ENCODE results near the gene YBX2. TPM values are rescaled to one million over a fixed set of nuclear protein-coding genes. Genes with fewer than 3 reads are reported as not detected.
A peak's percentile ranks its signal among the peaks of the same experiment; 100 is the strongest.

Gene YBX2
- total and polyA plus RNA-seq, 4 donors = 0.10 to 5.6 (median 0.60) TPM; not detected in 1

GRCh38 chr17:7327056-7327455 lies 32.6 kb upstream of the YBX2 start:
- Histone ChIP-seq H3K36me3 (ENCODE audit: control insufficient read depth in 1 of 2, insufficient read depth in 2 of 2, low read length in 1 of 2) (peaks cover 0 to 5% of the 10 kb centered on the region in 2 donors), H3K4me3 (ENCODE audit: low read length in 2 of 2) (no peak overlapping the region), H3K9me3 (ENCODE audit: control insufficient read depth, low read length) (no peaks in the 10 kb centered on the region), H3K27me3 (ENCODE audit: control insufficient read depth in 1 of 2, insufficient read depth in 2 of 2, low read length in 1 of 2) (no peaks in the 10 kb centered on the region), H3K4me1 (ENCODE audit: control insufficient read depth in 1 of 2, insufficient read depth in 2 of 2, low read length in 2 of 2) (no peaks in the 10 kb centered on the region), H3K27ac (ENCODE audit: low read depth in 1 of 2, low read length in 2 of 2) (no peak overlapping the region)
- no peak for DNase-seq
- WGBS, 2 donors = 86 to 89% methylated on average over 7 of the region's 7 CpGs
- no peak for ATAC-seq (ENCODE audit: low FRiP score)
- intact Hi-C loops (cut with DNase I) = no loop called here

DNA sequence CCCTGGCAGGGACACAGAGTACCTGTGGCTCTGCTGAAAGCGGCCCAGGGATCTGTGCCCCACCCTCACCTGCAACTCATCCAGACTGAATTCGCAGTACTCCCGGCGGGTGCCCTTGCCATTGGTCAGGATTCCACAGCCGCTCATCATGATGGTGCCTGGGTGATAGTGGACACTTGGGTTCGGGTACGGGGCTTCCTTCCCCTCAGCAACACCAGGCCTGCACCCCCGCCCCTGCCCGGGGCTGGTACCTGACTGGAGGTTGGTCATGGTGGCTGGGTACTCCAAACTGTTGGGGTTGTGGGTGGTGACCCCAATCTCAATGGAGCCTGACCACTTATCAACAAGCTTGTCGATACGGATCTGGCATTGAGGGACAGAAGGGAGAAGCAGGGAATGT lies 31.7 kb upstream of the YBX2 start:
- no peak overlapping the region for H3K27ac ChIP-seq (ENCODE audit: low read depth in 1 of 2, low read length in 2 of 2)
- WGBS, 2 donors = 90% methylated on average over 11 of the region's 11 CpGs
- DNase-seq = no peak
- intact Hi-C loops (cut with DNase I) = no loop called here
- H3K4me3 ChIP-seq (ENCODE audit: low read length in 2 of 2) = no peak overlapping the region
- no peaks in the 10 kb centered on the region for H3K4me1 ChIP-seq (ENCODE audit: control insufficient read depth in 1 of 2, insufficient read depth in 2 of 2, low read length in 2 of 2)
- H3K9me3 ChIP-seq (ENCODE audit: control insufficient read depth, low read length) = no peaks in the 10 kb centered on the region
- no peaks in the 10 kb centered on the region for H3K27me3 ChIP-seq (ENCODE audit: control insufficient read depth in 1 of 2, insufficient read depth in 2 of 2, low read length in 1 of 2)
- peaks cover 0 to 5% of the 10 kb centered on the region in 2 donors for H3K36me3 ChIP-seq (ENCODE audit: control insufficient read depth in 1 of 2, insufficient read depth in 2 of 2, low read length in 1 of 2)
- no peak for ATAC-seq (ENCODE audit: low FRiP score)

DNA sequence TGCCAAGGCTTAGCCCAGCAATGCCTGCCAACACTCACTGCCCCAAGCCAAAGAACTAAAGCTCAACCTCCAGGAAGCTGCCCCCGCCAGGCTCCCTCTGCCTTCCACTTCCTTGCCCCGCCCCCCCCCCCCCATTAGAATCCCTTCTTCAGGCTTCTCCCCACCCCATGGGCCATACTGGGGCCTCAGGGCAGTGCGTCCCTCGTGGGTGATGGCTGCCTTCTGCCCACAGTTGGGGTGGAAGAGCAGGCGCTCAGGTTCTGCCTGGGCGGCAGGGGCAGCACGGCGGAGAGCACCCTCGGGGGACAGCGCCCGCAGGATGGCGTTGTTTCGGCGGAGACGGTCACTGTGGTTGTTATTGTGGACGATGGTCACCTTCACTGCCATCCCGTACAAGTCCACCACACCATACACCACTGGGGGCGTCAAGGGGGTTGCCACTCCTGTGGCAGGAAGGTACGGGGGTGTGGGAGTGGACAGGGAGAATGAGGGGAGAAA lies 30.6 kb upstream of the YBX2 start:
- intact Hi-C loops (cut with DNase I) = no loop called here
- Histone ChIP-seq H3K4me1 (ENCODE audit: control insufficient read depth in 1 of 2, insufficient read depth in 2 of 2, low read length in 2 of 2) (no peaks in the 10 kb centered on the region), H3K9me3 (ENCODE audit: control insufficient read depth, low read length) (no peaks in the 10 kb centered on the region), H3K27ac (ENCODE audit: low read depth in 1 of 2, low read length in 2 of 2) (no peak overlapping the region), H3K27me3 (ENCODE audit: control insufficient read depth in 1 of 2, insufficient read depth in 2 of 2, low read length in 1 of 2) (no peaks in the 10 kb centered on the region), H3K4me3 (ENCODE audit: low read length in 2 of 2) (no peak overlapping the region), H3K36me3 (ENCODE audit: control insufficient read depth in 1 of 2, insufficient read depth in 2 of 2, low read length in 1 of 2) (peaks cover 0 to 5% of the 10 kb centered on the region in 2 donors)
- ATAC-seq (ENCODE audit: low FRiP score) (no peak), DNase-seq (no peak)
- WGBS, 2 donors = 90 to 91% methylated on average over 17 to 19 of the region's 19 CpGs

GRCh38 chr17:7324438-7324779 lies 30.0 kb upstream of the YBX2 start:
- Histone ChIP-seq H3K9me3 (ENCODE audit: control insufficient read depth, low read length) (no peaks in the 10 kb centered on the region), H3K36me3 (ENCODE audit: control insufficient read depth in 1 of 2, insufficient read depth in 2 of 2, low read length in 1 of 2) (peaks cover 0 to 5% of the 10 kb centered on the region in 2 donors), H3K27me3 (ENCODE audit: control insufficient read depth in 1 of 2, insufficient read depth in 2 of 2, low read length in 1 of 2) (no peaks in the 10 kb centered on the region), H3K4me1 (ENCODE audit: control insufficient read depth in 1 of 2, insufficient read depth in 2 of 2, low read length in 2 of 2) (no peaks in the 10 kb centered on the region), H3K4me3 (ENCODE audit: low read length in 2 of 2) (no peak overlapping the region), H3K27ac (ENCODE audit: low read depth in 1 of 2, low read length in 2 of 2) (no peak overlapping the region)
- no peak for ATAC-seq (ENCODE audit: low FRiP score)
- intact Hi-C loops (cut with DNase I) = no loop called here
- no peak for DNase-seq
- 82 to 86% methylated on average over 3 of the region's 3 CpGs for WGBS, 2 donors

- no peaks in the 10 kb centered on the region for H3K4me1 ChIP-seq (ENCODE audit: control insufficient read depth in 1 of 2, insufficient read depth in 2 of 2, low read length in 2 of 2)
- H3K27me3 ChIP-seq (ENCODE audit: control insufficient read depth in 1 of 2, insufficient read depth in 2 of 2, low read length in 1 of 2) = no peaks in the 10 kb centered on the region
- ATAC-seq (ENCODE audit: low FRiP score) (peak; percentile 33), DNase-seq (peak in 1 of 2 donors; percentile 88)
- no peak overlapping the region for H3K4me3 ChIP-seq (ENCODE audit: low read length in 2 of 2)
- H3K9me3 ChIP-seq (ENCODE audit: control insufficient read depth, low read length) = no peaks in the 10 kb centered on the region
- peaks cover 0 to 5% of the 10 kb centered on the region in 2 donors for H3K36me3 ChIP-seq (ENCODE audit: control insufficient read depth in 1 of 2, insufficient read depth in 2 of 2, low read length in 1 of 2)
- intact Hi-C loops (cut with DNase I) = no loop called here
- H3K27ac ChIP-seq (ENCODE audit: low read depth in 1 of 2, low read length in 2 of 2) = no peak overlapping the region
- WGBS, 2 donors = 63% methylated on average over 36 to 39 of the region's 39 CpGs
Observed at GRCh38 chr17:7323731-7324437, 29.4 kb upstream of the YBX2 start.

DNA sequence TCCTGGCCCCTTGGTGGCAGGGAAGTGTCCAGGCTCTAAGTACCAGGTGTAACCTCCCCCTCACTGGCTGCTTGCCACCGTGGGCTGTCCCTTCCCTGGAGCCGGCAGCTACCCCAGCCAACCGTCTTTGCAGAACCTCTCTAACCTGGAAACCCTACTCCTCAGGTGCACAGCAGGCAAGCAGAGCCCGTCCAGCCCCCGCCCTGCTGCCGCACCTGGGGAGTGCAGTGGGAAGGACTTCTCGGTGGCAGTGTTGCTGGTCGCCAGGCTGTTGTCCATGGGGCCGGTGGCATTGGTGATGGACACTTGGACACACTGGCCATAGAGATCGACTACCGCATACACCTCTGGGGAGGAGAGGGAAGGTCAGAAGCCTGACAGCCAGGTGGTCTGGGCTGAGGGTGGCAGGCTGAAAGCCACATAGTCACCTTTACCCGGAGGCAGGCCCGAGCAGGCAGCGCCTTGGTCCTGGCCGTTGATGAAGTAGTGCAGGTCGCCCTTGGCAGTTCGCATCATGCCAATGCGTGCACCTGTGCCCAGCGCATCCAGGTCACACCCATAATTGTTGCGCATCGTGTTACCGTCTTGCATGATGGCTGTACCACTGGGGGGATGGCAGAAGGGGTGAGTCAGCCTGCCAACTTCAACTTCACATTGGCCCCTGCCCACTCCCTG lies 28.2 kb upstream of the YBX2 start:
- ATAC-seq (ENCODE audit: low FRiP score) (no peak), DNase-seq (no peak)
- Histone ChIP-seq H3K4me1 (ENCODE audit: control insufficient read depth in 1 of 2, insufficient read depth in 2 of 2, low read length in 2 of 2) (no peaks in the 10 kb centered on the region), H3K9me3 (ENCODE audit: control insufficient read depth, low read length) (no peaks in the 10 kb centered on the region), H3K27ac (ENCODE audit: low read depth in 1 of 2, low read length in 2 of 2) (no peak overlapping the region), H3K4me3 (ENCODE audit: low read length in 2 of 2) (no peak overlapping the region), H3K36me3 (ENCODE audit: control insufficient read depth in 1 of 2, insufficient read depth in 2 of 2, low read length in 1 of 2) (peaks cover 0 to 5% of the 10 kb centered on the region in 2 donors), H3K27me3 (ENCODE audit: control insufficient read depth in 1 of 2, insufficient read depth in 2 of 2, low read length in 1 of 2) (no peaks in the 10 kb centered on the region)
- 90 to 91% methylated on average over 22 of the region's 22 CpGs for WGBS, 2 donors
- intact Hi-C loops (cut with DNase I) = no loop called here

DNA sequence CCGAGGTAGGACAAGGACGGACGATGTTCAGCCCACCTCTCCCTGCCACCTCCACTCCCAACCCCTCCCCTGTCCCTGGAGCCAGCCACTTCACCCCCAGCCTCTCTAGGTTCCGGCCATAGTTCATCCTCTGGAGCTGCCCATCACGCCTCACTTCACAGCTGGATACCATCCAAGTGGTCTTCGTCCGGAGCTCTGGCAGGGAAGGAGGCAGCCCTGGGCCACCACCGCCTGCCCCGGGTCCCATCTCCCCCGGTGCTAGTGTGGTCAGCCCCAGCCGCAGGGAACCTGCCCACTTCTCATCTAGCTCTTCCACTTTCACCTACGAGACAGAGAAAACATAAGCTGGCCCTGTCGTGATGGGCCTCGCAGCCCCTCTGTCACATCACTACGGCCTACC lies 27.0 kb upstream of the YBX2 start:
- Histone ChIP-seq H3K36me3 (ENCODE audit: control insufficient read depth in 1 of 2, insufficient read depth in 2 of 2, low read length in 1 of 2) (peaks cover 0 to 5% of the 10 kb centered on the region in 2 donors), H3K9me3 (ENCODE audit: control insufficient read depth, low read length) (no peaks in the 10 kb centered on the region), H3K4me3 (ENCODE audit: low read length in 2 of 2) (no peak overlapping the region), H3K4me1 (ENCODE audit: control insufficient read depth in 1 of 2, insufficient read depth in 2 of 2, low read length in 2 of 2) (no peaks in the 10 kb centered on the region), H3K27me3 (ENCODE audit: control insufficient read depth in 1 of 2, insufficient read depth in 2 of 2, low read length in 1 of 2) (no peaks in the 10 kb centered on the region), H3K27ac (ENCODE audit: low read depth in 1 of 2, low read length in 2 of 2) (no peak overlapping the region)
- 89 to 93% methylated on average over 14 to 15 of the region's 15 CpGs for WGBS, 2 donors
- intact Hi-C loops (cut with DNase I) = no loop called here
- DNase-seq (no peak), ATAC-seq (ENCODE audit: low FRiP score) (no peak)

- Histone ChIP-seq H3K27me3 (ENCODE audit: control insufficient read depth in 1 of 2, insufficient read depth in 2 of 2, low read length in 1 of 2) (no peaks in the 10 kb centered on the region), H3K36me3 (ENCODE audit: control insufficient read depth in 1 of 2, insufficient read depth in 2 of 2, low read length in 1 of 2) (peaks cover 0 to 5% of the 10 kb centered on the region in 2 donors), H3K4me3 (ENCODE audit: low read length in 2 of 2) (no peak overlapping the region), H3K27ac (ENCODE audit: low read depth in 1 of 2, low read length in 2 of 2) (no peak overlapping the region), H3K4me1 (ENCODE audit: control insufficient read depth in 1 of 2, insufficient read depth in 2 of 2, low read length in 2 of 2) (no peaks in the 10 kb centered on the region), H3K9me3 (ENCODE audit: control insufficient read depth, low read length) (no peaks in the 10 kb centered on the region)
- 90 to 97% methylated on average over 13 of the region's 13 CpGs for WGBS, 2 donors
- no peak for ATAC-seq (ENCODE audit: low FRiP score)
- intact Hi-C loops (cut with DNase I) = no loop called here
- DNase-seq = no peak
Observed at GRCh38 chr17:7318121-7318860, 23.9 kb upstream of the YBX2 start.
